Subcutaneous preadipocyte (primary cell): ENCODE measurements around the gene ACAD8. TPM values are rescaled to one million over a fixed set of nuclear protein-coding genes. Genes with fewer than 3 reads are reported as not detected.

Experiments
- total RNA-seq: library from RNA; depleted of rRNA; stranded (reverse); fragments of >200 nt; gene quantifications from 2 replicates; pipeline ENCODE4 v1.2.3, GENCODE V29; 2012

The ACAD8 gene
- total RNA-seq, result 15.8 and 18.8 TPM in 2 replicates

DNA sequence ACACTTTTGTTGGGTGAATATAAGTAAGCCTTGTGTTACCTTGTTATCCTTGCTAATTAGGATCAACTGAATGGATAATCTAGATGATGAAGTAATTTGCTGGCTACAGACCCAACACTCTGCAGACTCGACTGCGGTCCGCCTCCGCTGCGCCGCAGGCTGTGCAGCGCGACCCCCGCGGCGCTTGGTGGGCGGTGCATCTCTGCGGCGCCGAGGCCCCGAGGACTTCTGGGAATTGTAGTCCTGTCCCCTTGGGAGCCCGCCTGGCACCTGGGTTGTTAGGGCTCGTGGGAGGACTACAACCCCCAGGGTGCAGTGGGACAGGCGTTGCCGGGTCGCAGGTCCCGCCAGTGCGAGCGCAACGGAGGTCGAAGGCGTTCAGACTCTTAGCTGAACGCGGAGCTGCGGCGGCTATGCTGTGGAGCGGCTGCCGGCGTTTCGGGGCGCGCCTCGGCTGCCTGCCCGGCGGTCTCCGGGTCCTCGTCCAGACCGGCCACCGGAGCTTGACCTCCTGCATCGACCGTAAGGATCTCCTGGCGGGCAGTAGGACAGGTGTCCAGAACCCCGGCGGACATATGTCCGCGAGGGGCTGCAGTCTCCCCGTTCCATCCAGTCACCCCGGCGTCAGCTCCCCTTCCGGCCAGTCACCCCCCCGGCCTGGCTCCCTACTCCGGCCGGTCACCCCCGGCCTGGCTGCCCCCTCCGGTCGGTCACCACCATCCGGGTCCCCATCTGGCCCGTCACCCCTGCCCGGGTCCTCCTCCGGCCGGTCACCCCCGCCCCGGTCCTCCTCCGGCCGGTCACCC lies at the start of gene ACAD8, which contains the start of gene THYN1:
Gene ACAD8, plus strand, starts transcription at position 381 of the 806 bp plus-strand sequence. Its CDS starts 33 bp downstream, at position 414.
Gene THYN1, minus strand, starts transcription at position 165 of the 806 bp plus-strand sequence. CDS start 470 bp downstream, outside the sequence.

DNA sequence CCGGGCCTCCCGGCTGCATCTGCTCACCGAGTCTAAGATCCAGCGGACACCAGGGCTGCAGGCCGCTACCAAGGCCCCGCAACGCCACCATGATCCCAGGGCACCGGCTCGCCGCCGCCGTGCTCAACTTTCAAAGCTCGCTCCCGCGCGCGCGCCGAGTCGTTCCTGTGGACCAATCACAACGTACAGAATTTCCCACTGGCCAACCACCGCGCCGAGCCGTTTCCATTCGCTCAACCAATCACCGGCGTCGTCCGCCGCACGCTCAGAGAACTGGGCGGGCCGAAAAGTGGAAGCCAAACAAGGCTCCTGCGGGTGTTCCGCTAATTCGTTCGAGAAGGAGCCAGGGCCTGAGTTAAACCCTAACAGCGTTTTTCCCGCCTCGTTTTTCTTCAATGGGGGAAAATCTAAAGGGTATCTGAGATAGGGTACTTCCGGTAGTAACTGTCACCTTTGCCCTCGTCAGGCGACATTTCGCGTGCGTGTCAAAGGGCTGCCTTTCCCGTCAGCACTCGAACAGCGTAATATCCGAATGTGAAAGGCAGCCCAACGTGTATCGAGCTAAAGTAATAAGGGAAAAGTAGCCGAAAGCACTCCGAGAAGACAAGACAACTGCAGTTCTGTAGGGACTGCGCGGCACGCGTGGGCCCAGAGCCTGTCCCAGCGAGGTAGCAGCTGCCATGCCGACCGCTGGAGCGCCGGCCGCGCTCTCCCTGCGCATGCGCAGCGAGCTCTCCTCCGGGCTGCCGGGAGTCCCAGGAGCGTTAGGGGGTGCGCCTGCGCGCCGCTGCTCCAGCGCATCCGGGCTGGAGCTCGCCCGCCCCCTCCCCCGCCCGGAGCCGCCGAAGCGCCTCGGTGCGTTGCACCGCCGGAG lies 29.3 kb upstream of the ACAD8 start, which contains the start of the genes NCAPD3 and VPS26B:
Gene NCAPD3, minus strand, starts transcription at position 132 of the 874 bp plus-strand sequence. Its CDS starts 41 bp downstream, at position 91.
Gene VPS26B, plus strand, starts transcription at position 836 of the 874 bp plus-strand sequence. CDS start 452 bp downstream, outside the sequence.

GRCh38 chr11:134275534-134276395 lies 22.4 kb downstream of the ACAD8 start, which contains the start of gene GLB1L3:
TSS of gene GLB1L3 (plus strand) at chr11:134276379. CDS start at chr11:134276741, 362 bp downstream.

Other genes with a start within 250 kb of the ACAD8 start
- gene JAM3, start 184.5 kb upstream of the ACAD8 start, total RNA-seq, result 61.7 and 68.6 TPM in 2 replicates
- 18.0 and 33.4 TPM in 2 replicates for gene NCAPD3, start 29.6 kb upstream of the ACAD8 start, total RNA-seq
- 37.1 and 37.5 TPM in 2 replicates for gene VPS26B, start 28.9 kb upstream of the ACAD8 start, total RNA-seq
- 47.8 and 48.7 TPM in 2 replicates for gene THYN1, start 216 bp upstream of the ACAD8 start, total RNA-seq
- not detected in 2 replicates for gene GLB1L3, start 22.8 kb downstream of the ACAD8 start, total RNA-seq
- gene GLB1L2, start 78.4 kb downstream of the ACAD8 start, total RNA-seq, result 1.1 and 3.5 TPM in 2 replicates
- gene B3GAT1, start 158.7 kb downstream of the ACAD8 start, total RNA-seq, result not detected in 2 replicates